ENCODE measurements around the gene SYT15.

The SYT15 gene

GRCh38 chr10:46541017-46541661 is 37.8 kb upstream of the SYT15 start:
- TF ChIP-seq CTCF (IDR thresholded peaks at IDR 0.05; ENCODE audit: low read depth, low read length): peak; percentile 32; the same call in 1 of the 2 replicates
- Histone ChIP-seq H3K36me3 (no peaks in the 10 kb centered on the region), H3K27me3 (ENCODE audit: insufficient read depth, low read depth, severe bottlenecking) (no peaks in the 10 kb centered on the region), H3K4me3 (ENCODE audit: low read depth, low read length) (peak overlapping the region; percentile 38), H3K9me3 (ENCODE audit: severe bottlenecking) (no peaks in the 10 kb centered on the region), H3K27ac (no peak overlapping the region)
- peak; percentile 60 for DNase-seq

- Histone ChIP-seq H3K27ac (no peak overlapping the region), H3K9me3 (ENCODE audit: severe bottlenecking) (no peaks in the 10 kb centered on the region), H3K4me3 (ENCODE audit: low read depth, low read length) (no peak overlapping the region), H3K36me3 (no peaks in the 10 kb centered on the region), H3K27me3 (ENCODE audit: insufficient read depth, low read depth, severe bottlenecking) (no peaks in the 10 kb centered on the region)
- DNase-seq: peak; percentile 22
- no peak for TF ChIP-seq CTCF (IDR thresholded peaks at IDR 0.05; ENCODE audit: low read depth, low read length)
Measured at GRCh38 chr10:46541735-46542566, 37.0 kb upstream of the SYT15 start.

- no peak overlapping the region for H3K27ac ChIP-seq
- H3K27me3 ChIP-seq (ENCODE audit: insufficient read depth, low read depth, severe bottlenecking): no peaks in the 10 kb centered on the region
- DNase-seq: peak; percentile 8
- H3K9me3 ChIP-seq (ENCODE audit: severe bottlenecking): no peaks in the 10 kb centered on the region
- no peak overlapping the region for H3K4me3 ChIP-seq (ENCODE audit: low read depth, low read length)
- no peak for TF ChIP-seq CTCF (IDR thresholded peaks at IDR 0.05; ENCODE audit: low read depth, low read length)
- H3K36me3 ChIP-seq: no peaks in the 10 kb centered on the region
Measured at GRCh38 chr10:46542567-46543465, 36.1 kb upstream of the SYT15 start.

- Histone ChIP-seq H3K9me3 (ENCODE audit: severe bottlenecking) (no peaks in the 10 kb centered on the region), H3K27ac (no peak overlapping the region), H3K36me3 (no peaks in the 10 kb centered on the region), H3K27me3 (ENCODE audit: insufficient read depth, low read depth, severe bottlenecking) (no peaks in the 10 kb centered on the region), H3K4me3 (ENCODE audit: low read depth, low read length) (no peak overlapping the region)
- peak; percentile 3 for DNase-seq
- no peak for TF ChIP-seq CTCF (IDR thresholded peaks at IDR 0.05; ENCODE audit: low read depth, low read length)
Measured at GRCh38 chr10:46543466-46544377, 35.2 kb upstream of the SYT15 start.

All from WERI-Rb-1 (cell line).